GM12878 (cell line): ENCODE measurements around the gene PDCD11. TPM values are rescaled to one million over a fixed set of nuclear protein-coding genes. Genes with fewer than 3 reads are reported as not detected.

Experiments
- BACH1 ChIP-seq: fragments of 450-650 bp; IDR thresholded peaks from 2 replicates; pipeline ENCODE4 v1.6.1; 2017; ENCODE audit warnings: mild to moderate bottlenecking, borderline replicate concordance
- BRCA1 ChIP-seq: IDR thresholded peaks from 2 replicates; pipeline ENCODE4 v1.6.1; 2011; ENCODE audit warnings: low read depth, low read length, improper control_type of control experiment
- FOS ChIP-seq: IDR thresholded peaks from 3 replicates; pipeline ENCODE4 v1.6.1; 2011; ENCODE audit warnings: borderline replicate concordance; ENCODE audit not compliant: insufficient read length; ENCODE audit errors: extremely low read depth
- KLF5 ChIP-seq: fragments of 450-650 bp; IDR thresholded peaks from 2 replicates; pipeline ENCODE4 v1.6.1; 2014; ENCODE audit warnings: mild to moderate bottlenecking; ENCODE audit not compliant: partially characterized antibody
- NR2C2 ChIP-seq: IDR thresholded peaks from 2 replicates; pipeline ENCODE4 v1.6.1; 2011; ENCODE audit warnings: borderline replicate concordance, low read depth; ENCODE audit not compliant: control insufficient read depth, insufficient read length
- POLR2A ChIP-seq: IDR thresholded peaks from 2 replicates; pipeline ENCODE4 v1.6.1; 2011; ENCODE audit warnings: low read depth, mild to moderate bottlenecking, low read length
- POLR2AphosphoS5 ChIP-seq: IDR thresholded peaks from 2 replicates; pipeline ENCODE4 v1.6.1; 2011; ENCODE audit warnings: mild to moderate bottlenecking, low read length, inconsistent platforms
- RUNX3 ChIP-seq: IDR thresholded peaks from 2 replicates; pipeline ENCODE4 v1.6.1; 2012; ENCODE audit warnings: low read length, inconsistent platforms
- SIN3A ChIP-seq: IDR thresholded peaks from 2 replicates; pipeline ENCODE4 v1.6.1; 2012; ENCODE audit warnings: low read depth, low read length, improper control_type of control experiment
- SIX5 ChIP-seq: IDR thresholded peaks from 2 replicates; pipeline ENCODE4 v1.6.1; 2011; ENCODE audit warnings: mild to moderate bottlenecking, low read depth, low read length, moderate library complexity; ENCODE audit not compliant: severe bottlenecking
- SREBF2 ChIP-seq: IDR thresholded peaks from 2 replicates; pipeline ENCODE4 v1.6.1; 2012; ENCODE audit warnings: mild to moderate bottlenecking, low read length
- SUZ12 ChIP-seq: fragments of 200-600 bp; sonication (generic); IDR thresholded peaks from one replicate; pipeline ENCODE4 v1.6.1; 2018; ENCODE audit warnings: antibody characterized with exemption, mild to moderate bottlenecking; ENCODE audit not compliant: unreplicated experiment
- TBL1XR1 ChIP-seq: IDR thresholded peaks from 2 replicates; pipeline ENCODE4 v1.6.1; 2012; ENCODE audit warnings: low read depth, low read length, improper control_type of control experiment
- ZBED1 ChIP-seq: IDR thresholded peaks from 2 replicates; pipeline ENCODE4 v1.6.1; 2016; ENCODE audit warnings: borderline replicate concordance
- polyA plus RNA-seq, 11 experiments: library from polyadenylated mRNA; depleted of rRNA in 4 of 11; unstranded in 6 of 11; stranded (reverse) in 5 of 11; fragments of >200 nt; fragmentation: Nextera tagmentation in 4 of 11; fragmentation: Illumina TruSeq in 1 of 11; extraction: Ambion mirVana in 4 of 11; extraction: Trizol in 1 of 11; gene quantifications; 1 replicate in 1 of 11; 2 replicates in 10 of 11; pipeline versions ENCODE4 v1.2.1 to v1.2.3, GENCODE V29; 2011 to 2016; ENCODE audit warnings: inconsistent platforms in 2 of 11, missing spikeins in 2 of 11, low read depth in 1 of 11
- total RNA-seq, 4 experiments: library from RNA; depleted of rRNA in 3 of 4; stranded (reverse); fragments of >200 nt in 3 of 4; fragmentation: Illumina TruSeq in 1 of 4; extraction: Trizol in 1 of 4; gene quantifications; 2 replicates each; pipeline versions ENCODE4 v1.2.1 to v1.2.3, GENCODE V29; 2013 to 2021
- TF ChIP-seq, protein P1 (sequence below): fragments of 450-650 bp; IDR thresholded peaks from 2 replicates; pipeline ENCODE4 v1.6.1; 2017; ENCODE audit warnings: antibody characterized with exemption, mild to moderate bottlenecking, moderate library complexity
- TF ChIP-seq, protein P2 (sequence below): fragments of 450-650 bp; IDR thresholded peaks from 2 replicates; pipeline ENCODE4 v1.6.1; 2017; ENCODE audit warnings: mild to moderate bottlenecking, moderate library complexity
- TF ChIP-seq, protein P3 (sequence below): fragments of 450-650 bp; IDR thresholded peaks from 2 replicates; pipeline ENCODE4 v1.6.1; 2016; ENCODE audit warnings: mild to moderate bottlenecking

PDCD11 gene
- total and polyA plus RNA-seq, 10 of the 15 experiments (the other 5 are each of a cell fraction or from before 2014, with no cell fraction given), result 13.9 to 69.7 (median 44.8) TPM

DNA sequence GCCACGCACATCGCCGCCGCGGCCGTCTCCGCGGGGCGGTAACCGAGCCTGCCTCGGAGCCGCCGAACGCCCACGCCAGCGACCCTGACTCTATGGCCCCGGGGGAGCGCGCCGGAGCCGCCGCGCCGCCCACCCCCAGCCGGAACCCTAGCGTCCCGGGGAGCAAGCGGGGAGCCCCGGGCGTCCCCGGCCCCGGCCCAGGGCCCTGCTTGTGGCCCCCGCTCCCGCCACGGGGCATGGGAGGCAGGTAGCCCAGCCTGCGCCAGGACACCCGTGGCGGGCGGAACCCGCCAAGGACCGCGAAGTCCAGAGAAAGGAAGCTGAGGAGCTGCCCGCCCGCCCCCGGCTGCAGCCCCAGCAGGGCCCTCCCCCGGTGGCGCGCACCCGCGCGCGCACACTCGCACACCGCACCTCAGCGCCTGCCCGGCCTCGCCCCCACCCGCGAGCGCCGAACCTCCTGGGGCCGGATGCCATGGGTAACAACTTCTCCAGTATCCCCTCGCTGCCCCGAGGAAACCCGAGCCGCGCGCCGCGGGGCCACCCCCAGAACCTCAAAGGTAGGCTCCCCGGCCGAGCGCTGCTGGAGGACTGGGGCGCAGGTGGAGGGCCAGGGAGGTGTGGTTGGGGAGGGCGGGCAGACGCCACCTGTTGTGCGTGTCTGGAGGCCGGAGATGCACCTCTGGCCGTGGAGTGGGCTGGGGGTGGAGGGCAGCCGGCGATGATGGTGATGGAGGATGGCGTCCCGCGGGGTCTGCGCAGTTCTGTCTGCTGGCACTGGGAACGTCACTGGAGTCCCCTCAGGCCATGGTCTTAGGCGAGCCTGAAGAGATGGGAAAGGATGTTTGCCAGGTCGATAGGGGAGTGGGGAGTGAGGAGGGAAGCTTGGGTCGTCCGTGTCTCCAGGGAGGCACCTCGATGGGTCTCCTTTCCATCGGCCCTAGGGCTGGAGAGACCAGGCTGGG lies 97.8 kb downstream of the PDCD11 start (continued):
- TF ChIP-seq SREBF2 (no peak), SIX5 (no peak), BRCA1 (no peak), BACH1 (peak; percentile 32; the same call in 1 of the 2 replicates), RUNX3 (no peak), TBL1XR1 (no peak), ZBED1 (no peak), POLR2A (no peak), FOS (no peak), KLF5 (no peak), POLR2AphosphoS5 (no peak), SIN3A (no peak), NR2C2 (no peak), SUZ12 (peak; percentile 82)
- TF ChIP-seq, protein P1, sequence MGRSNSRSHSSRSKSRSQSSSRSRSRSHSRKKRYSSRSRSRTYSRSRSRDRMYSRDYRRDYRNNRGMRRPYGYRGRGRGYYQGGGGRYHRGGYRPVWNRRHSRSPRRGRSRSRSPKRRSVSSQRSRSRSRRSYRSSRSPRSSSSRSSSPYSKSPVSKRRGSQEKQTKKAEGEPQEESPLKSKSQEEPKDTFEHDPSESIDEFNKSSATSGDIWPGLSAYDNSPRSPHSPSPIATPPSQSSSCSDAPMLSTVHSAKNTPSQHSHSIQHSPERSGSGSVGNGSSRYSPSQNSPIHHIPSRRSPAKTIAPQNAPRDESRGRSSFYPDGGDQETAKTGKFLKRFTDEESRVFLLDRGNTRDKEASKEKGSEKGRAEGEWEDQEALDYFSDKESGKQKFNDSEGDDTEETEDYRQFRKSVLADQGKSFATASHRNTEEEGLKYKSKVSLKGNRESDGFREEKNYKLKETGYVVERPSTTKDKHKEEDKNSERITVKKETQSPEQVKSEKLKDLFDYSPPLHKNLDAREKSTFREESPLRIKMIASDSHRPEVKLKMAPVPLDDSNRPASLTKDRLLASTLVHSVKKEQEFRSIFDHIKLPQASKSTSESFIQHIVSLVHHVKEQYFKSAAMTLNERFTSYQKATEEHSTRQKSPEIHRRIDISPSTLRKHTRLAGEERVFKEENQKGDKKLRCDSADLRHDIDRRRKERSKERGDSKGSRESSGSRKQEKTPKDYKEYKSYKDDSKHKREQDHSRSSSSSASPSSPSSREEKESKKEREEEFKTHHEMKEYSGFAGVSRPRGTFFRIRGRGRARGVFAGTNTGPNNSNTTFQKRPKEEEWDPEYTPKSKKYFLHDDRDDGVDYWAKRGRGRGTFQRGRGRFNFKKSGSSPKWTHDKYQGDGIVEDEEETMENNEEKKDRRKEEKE, result no peak
- TF ChIP-seq, protein P2, sequence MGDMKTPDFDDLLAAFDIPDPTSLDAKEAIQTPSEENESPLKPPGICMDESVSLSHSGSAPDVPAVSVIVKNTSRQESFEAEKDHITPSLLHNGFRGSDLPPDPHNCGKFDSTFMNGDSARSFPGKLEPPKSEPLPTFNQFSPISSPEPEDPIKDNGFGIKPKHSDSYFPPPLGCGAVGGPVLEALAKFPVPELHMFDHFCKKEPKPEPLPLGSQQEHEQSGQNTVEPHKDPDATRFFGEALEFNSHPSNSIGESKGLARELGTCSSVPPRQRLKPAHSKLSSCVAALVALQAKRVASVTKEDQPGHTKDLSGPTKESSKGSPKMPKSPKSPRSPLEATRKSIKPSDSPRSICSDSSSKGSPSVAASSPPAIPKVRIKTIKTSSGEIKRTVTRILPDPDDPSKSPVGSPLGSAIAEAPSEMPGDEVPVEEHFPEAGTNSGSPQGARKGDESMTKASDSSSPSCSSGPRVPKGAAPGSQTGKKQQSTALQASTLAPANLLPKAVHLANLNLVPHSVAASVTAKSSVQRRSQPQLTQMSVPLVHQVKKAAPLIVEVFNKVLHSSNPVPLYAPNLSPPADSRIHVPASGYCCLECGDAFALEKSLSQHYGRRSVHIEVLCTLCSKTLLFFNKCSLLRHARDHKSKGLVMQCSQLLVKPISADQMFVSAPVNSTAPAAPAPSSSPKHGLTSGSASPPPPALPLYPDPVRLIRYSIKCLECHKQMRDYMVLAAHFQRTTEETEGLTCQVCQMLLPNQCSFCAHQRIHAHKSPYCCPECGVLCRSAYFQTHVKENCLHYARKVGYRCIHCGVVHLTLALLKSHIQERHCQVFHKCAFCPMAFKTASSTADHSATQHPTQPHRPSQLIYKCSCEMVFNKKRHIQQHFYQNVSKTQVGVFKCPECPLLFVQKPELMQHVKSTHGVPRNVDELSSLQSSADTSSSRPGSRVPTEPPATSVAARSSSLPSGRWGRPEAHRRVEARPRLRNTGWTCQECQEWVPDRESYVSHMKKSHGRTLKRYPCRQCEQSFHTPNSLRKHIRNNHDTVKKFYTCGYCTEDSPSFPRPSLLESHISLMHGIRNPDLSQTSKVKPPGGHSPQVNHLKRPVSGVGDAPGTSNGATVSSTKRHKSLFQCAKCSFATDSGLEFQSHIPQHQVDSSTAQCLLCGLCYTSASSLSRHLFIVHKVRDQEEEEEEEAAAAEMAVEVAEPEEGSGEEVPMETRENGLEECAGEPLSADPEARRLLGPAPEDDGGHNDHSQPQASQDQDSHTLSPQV, result no peak
- TF ChIP-seq, protein P3, sequence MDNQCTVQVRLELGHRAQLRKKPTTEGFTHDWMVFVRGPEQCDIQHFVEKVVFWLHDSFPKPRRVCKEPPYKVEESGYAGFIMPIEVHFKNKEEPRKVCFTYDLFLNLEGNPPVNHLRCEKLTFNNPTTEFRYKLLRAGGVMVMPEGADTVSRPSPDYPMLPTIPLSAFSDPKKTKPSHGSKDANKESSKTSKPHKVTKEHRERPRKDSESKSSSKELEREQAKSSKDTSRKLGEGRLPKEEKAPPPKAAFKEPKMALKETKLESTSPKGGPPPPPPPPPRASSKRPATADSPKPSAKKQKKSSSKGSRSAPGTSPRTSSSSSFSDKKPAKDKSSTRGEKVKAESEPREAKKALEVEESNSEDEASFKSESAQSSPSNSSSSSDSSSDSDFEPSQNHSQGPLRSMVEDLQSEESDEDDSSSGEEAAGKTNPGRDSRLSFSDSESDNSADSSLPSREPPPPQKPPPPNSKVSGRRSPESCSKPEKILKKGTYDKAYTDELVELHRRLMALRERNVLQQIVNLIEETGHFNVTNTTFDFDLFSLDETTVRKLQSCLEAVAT, result no peak
